H1 (cell line): Measurements from ENCODE around the gene DNASE1. TPM values are rescaled to one million over a fixed set of nuclear protein-coding genes. Genes with fewer than 3 reads are reported as not detected.

Source experiments
- CBX5 ChIP-seq: fragments of 300-800, 300-1000 bp; sonication (generic); IDR thresholded peaks from 2 replicates; pipeline ENCODE4 v1.7.1; 2016; ENCODE audit warnings: antibody characterized with exemption, low read length, low read depth
- CHD7 ChIP-seq: fragments of 300-600 bp; sonication (generic); IDR thresholded peaks from 2 replicates; pipeline ENCODE4 v1.7.1; 2012; ENCODE audit warnings: low read length, moderate library complexity, mild to moderate bottlenecking, inconsistent platforms; ENCODE audit not compliant: insufficient replicate concordance
- POLR2A ChIP-seq, 2 experiments: IDR thresholded peaks; 1 replicate in 1 of 2; 2 replicates in 1 of 2; pipeline ENCODE4 v1.6.1; 2011; ENCODE audit warnings: low read depth in 2 of 2, low read length in 2 of 2, mild to moderate bottlenecking in 2 of 2; ENCODE audit errors: control extremely low read depth in 1 of 2
- SP4 ChIP-seq: IDR thresholded peaks from 2 replicates; pipeline ENCODE4 v1.6.1; 2012; ENCODE audit warnings: low read length, inconsistent platforms
- polyA plus RNA-seq, 7 experiments: library from polyadenylated mRNA; depleted of rRNA in 3 of 7; stranded (reverse) in 5 of 7; unstranded in 2 of 7; fragments of >200 nt in 5 of 7; fragments of 200-250 nt in 2 of 7; gene quantifications; 1 replicate in 5 of 7; 2 replicates in 1 of 7; 4 replicates in 1 of 7; pipeline versions ENCODE4 v1.2.1 to v1.2.3, GENCODE V29; 2011 to 2013; ENCODE audit warnings: missing spikeins in 2 of 7, mixed read lengths in 2 of 7
- total RNA-seq: library from RNA; stranded (reverse); fragmentation: NEBNext Ultra II Directional; extraction: Animal tissue kit (Norgen Biotek cat#: 25700); gene quantifications from 2 replicates; pipeline ENCODE4 v1.2.1, GENCODE V29; 2021
- TF ChIP-seq, protein P1 (sequence below): IDR thresholded peaks from 2 replicates; pipeline ENCODE4 v1.6.1; 2012; ENCODE audit warnings: inconsistent platforms

DNASE1 gene
- total and polyA plus RNA-seq, 2 of the 8 experiments (the other 6 are each of a cell fraction or from before 2014, with no cell fraction given): 11.5 to 16.7 TPM

DNA sequence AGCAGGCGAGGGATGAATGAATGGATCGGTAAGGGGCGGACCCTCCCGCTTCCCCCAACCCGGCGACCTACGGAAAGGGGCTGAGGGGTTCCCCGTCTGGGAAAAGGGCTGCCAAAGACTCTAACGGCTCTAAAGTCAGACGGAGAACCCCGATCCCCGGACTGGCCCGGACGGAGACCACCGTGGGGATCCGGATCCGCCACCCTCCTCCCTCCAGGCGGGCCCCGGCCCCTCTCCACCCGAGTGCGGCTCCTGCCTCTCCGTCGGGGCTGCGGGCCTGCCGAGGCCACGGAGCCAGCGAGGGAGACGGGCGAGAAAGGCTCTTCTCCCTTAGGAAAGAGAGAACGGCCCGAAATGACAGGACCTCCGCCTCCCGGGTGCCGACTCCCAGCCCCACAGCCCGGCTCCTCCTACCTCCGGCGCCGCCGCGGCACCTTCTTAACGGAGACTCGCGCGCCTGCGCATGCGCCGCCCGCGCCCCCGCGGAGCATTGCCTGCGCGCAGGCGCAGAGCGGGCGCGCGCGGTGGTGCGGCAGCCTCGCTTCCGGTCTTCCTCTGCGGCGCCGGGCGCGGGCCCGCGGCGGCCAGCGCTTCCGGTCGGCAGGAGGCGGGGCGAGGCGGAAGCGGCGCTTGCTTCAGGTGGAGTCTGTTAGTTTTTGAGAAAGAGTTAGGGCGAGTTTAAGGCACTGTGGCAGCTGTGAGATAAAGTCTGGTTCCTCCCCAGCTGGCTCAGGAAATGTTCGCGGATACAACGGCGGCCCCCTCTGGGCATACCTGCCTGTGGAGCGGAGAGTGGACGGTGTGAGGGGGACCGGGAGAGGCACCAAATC lies 43.1 kb upstream of the DNASE1 start, which contains the start of gene SLX4 (continued):
- no peak for TF ChIP-seq CHD7
- TF ChIP-seq SP4: 0 out of 2 replicates have a peak, but pooled peaks have one; percentile 71
- TF ChIP-seq, protein P1, sequence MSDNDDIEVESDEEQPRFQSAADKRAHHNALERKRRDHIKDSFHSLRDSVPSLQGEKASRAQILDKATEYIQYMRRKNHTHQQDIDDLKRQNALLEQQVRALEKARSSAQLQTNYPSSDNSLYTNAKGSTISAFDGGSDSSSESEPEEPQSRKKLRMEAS: 0 out of 2 replicates have a peak, but pooled peaks have one; percentile 10
- no peak for TF ChIP-seq CBX5
- no peak; a peak in 1 of 3 replicates for TF ChIP-seq POLR2A (IDR thresholded peaks at IDR 0.05; ENCODE audit: control extremely low read depth in 1 of 2, low read depth in 2 of 2, low read length in 2 of 2)
